ENCODE measurements around the gene PALM3. TPM values are rescaled to one million over a fixed set of nuclear protein-coding genes. Genes with fewer than 3 reads are reported as not detected.

The PALM3 gene
- total and polyA plus RNA-seq, 9 donors, result 0.17 to 2.6 (median 0.33) TPM; not detected in 2

DNA sequence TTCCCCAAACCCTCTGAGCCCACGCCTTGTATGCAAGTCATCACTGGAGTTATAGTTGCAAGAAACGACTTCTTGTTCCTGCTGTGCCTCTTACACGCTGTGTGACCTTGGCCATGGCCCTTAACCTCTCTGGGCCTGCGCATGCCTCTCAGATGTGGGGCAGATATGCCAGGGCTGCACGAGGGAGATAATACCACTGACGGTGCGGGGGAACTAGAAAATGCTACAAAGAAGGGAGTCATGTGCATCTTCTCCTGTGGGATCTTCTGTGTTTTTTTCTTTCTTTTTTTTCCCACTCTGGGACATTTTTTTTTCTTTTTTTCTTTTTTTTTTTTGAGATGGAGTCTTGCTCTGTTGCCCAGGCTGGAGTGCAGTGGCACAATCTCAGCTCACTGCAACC is 33.0 kb upstream of the PALM3 start:
- Histone ChIP-seq H3K27ac (no peak overlapping the region), H3K36me3 (no peaks in the 10 kb centered on the region), H3K4me3 (no peak overlapping the region), H3K4me1 (ENCODE audit: insufficient read depth) (peaks cover 5% of the 10 kb centered on the region), H3K9me3 (no peaks in the 10 kb centered on the region), H3K27me3 (no peaks in the 10 kb centered on the region)
- DNase-seq, result no peak
- intact Hi-C loops (cut with DNase I), result no loop called here
- WGBS, 3 donors, result 45 to 64% (median 50%) methylated on average over 7 of the region's 7 CpGs
- TF ChIP-seq CTCF (IDR thresholded peaks at IDR 0.05) (no peak), EP300 (IDR thresholded peaks at IDR 0.05) (no peak), POLR2A (IDR thresholded peaks at IDR 0.05) (no peak)

GRCh38 chr19:14093117-14093823 is 31.4 kb upstream of the PALM3 start:
- 97 to 98% (median 97%) methylated on average over 9 of the region's 9 CpGs for WGBS, 3 donors
- no peaks in the 10 kb centered on the region for H3K27me3 ChIP-seq
- H3K36me3 ChIP-seq, result no peaks in the 10 kb centered on the region
- TF ChIP-seq CTCF (IDR thresholded peaks at IDR 0.05), result no peak
- TF ChIP-seq POLR2A (IDR thresholded peaks at IDR 0.05), result no peak
- DNase-seq, result no peak
- H3K4me3 ChIP-seq, result no peak overlapping the region
- intact Hi-C loops (cut with DNase I), result no loop called here
- no peak overlapping the region for H3K27ac ChIP-seq
- no peaks in the 10 kb centered on the region for H3K9me3 ChIP-seq
- H3K4me1 ChIP-seq (ENCODE audit: insufficient read depth), result peaks cover 5% of the 10 kb centered on the region

DNA sequence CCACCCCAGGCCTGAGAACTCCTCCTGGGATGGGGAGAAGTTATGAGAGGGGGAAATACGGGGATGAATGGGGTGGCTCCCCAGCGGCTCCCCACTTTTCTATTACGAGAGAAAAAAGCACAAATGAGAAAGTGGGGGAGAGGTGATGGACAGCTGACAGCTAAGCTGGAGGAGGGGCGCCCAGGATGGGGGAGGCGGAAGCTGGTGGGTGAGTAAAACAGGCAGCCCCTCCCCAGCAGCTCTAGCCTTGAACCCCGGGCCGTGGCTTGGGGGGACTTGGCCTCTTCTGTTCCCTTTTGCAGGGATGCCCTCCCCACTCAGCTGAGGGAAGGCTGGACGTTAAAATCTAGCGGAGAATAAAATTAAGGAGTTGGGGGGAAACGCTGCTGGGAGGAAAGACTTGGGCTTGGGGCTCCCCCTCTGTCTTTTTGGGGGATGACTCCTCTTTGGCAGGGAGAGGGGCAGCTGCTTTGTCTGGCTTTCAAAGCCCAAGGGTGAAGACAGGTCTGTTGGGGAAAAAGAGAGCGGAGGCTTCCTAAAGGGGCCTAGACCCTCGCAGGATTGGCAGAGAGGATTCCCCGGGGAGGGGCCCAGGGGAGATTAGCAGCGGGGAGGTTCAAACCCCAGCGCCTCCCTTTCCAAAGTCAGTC is 30.1 kb upstream of the PALM3 start:
- Histone ChIP-seq H3K27ac (peak overlapping the region; percentile 81 to 94), H3K4me3 (peak overlapping the region; percentile 85), H3K27me3 (no peaks in the 10 kb centered on the region), H3K36me3 (no peaks in the 10 kb centered on the region), H3K4me1 (ENCODE audit: insufficient read depth) (peaks cover 5% of the 10 kb centered on the region), H3K9me3 (no peaks in the 10 kb centered on the region)
- peak in 2 of 5 donors; percentile 41 to 62 for DNase-seq
- WGBS, 3 donors, result 7 to 10% (median 8%) methylated on average over 15 of the region's 15 CpGs
- intact Hi-C loops (cut with DNase I), result no loop called here
- TF ChIP-seq CTCF (IDR thresholded peaks at IDR 0.05) (no peak), EP300 (IDR thresholded peaks at IDR 0.05) (no peak), POLR2A (IDR thresholded peaks at IDR 0.05) (no peak)

- Histone ChIP-seq H3K4me3 (peak overlapping the region; percentile 85), H3K36me3 (no peaks in the 10 kb centered on the region), H3K9me3 (no peaks in the 10 kb centered on the region), H3K27me3 (no peaks in the 10 kb centered on the region), H3K4me1 (ENCODE audit: insufficient read depth) (peaks cover 5% of the 10 kb centered on the region), H3K27ac (peak overlapping the region; percentile 81 to 94)
- intact Hi-C loops (cut with DNase I), result no loop called here
- TF ChIP-seq POLR2A (IDR thresholded peaks at IDR 0.05) (peak; percentile 72), CTCF (IDR thresholded peaks at IDR 0.05) (peak in 2 of 3 donors; percentile 24 to 47), EP300 (IDR thresholded peaks at IDR 0.05) (no peak)
- DNase-seq, result peak in 1 of 5 donors; percentile 85
- 1% methylated on average over 26 to 72 of the region's 72 CpGs for WGBS, 3 donors
These were observed 29.4 kb upstream of the PALM3 start for GRCh38 chr19:14091081-14091812.

Data from ovary (tissue), 9 donors.